Endothelial cell of umbilical vein (primary cell): ENCODE results near the gene SERPINC1. TPM values are rescaled to one million over a fixed set of nuclear protein-coding genes. Genes with fewer than 3 reads are reported as not detected.

ENCODE experiments used
- BruUV-seq: library from RNA; stranded (reverse); fragments of 400-500 nt; replicated peaks from 2 replicates; lab custom pipeline; 2021; lab: Mats Ljungman, UMichigan
- CTCF ChIA-PET: fragments of 300-600, 350-600 bp; sonication (Branson Sonifier 250); formaldehyde crosslinking; loops from one replicate; lab custom pipeline; 2021; ENCODE audit warnings: antibody characterized with exemption, inconsistent platforms; lab: Charles Lee
- POLR2A ChIA-PET: fragments of 300-600, 350-600 bp; sonication (Branson Sonifier 250); formaldehyde crosslinking; loops from one replicate; lab custom pipeline; 2021; ENCODE audit warnings: antibody characterized with exemption, inconsistent platforms; lab: Charles Lee
- DNase-seq: peaks from one replicate; pipeline ENCODE4 v3.0.0-alpha.2; 2011; ENCODE audit warnings: low read depth, low spot score
- FAIRE-seq: peaks from 2 replicates; lab custom pipeline; 2011; peaks lifted over from hg19 to GRCh38; lab: Jason Lieb, UNC
- H2AFZ ChIP-seq: 2 replicates; pipeline ENCODE4 v1.6.0; 2012; ENCODE audit warnings: low read depth, low read length, control low read depth, inconsistent platforms
- H3K27ac ChIP-seq: 2 replicates; pipeline ENCODE4 v1.5.1; 2011; ENCODE audit warnings: low read depth, mild to moderate bottlenecking, control low read depth, low read length, moderate library complexity; ENCODE audit not compliant: insufficient read depth
- H3K27me3 ChIP-seq, 2 experiments: 2 replicates each; pipeline versions ENCODE4 v1.6.0 to v1.6.1; 2011; ENCODE audit warnings: low read length in 2 of 2, mixed read lengths in 1 of 2; ENCODE audit not compliant: control insufficient read depth in 2 of 2, insufficient read depth in 2 of 2
- H3K36me3 ChIP-seq, 2 experiments: 2 replicates in 1 of 2; 3 replicates in 1 of 2; pipeline ENCODE4 v1.5.1; 2011; ENCODE audit warnings: low read length in 2 of 2, mild to moderate bottlenecking in 1 of 2, moderate library complexity in 1 of 2; ENCODE audit not compliant: control insufficient read depth in 2 of 2, insufficient read depth in 2 of 2; ENCODE audit errors: extremely low read depth in 1 of 2
- H3K4me1 ChIP-seq: 3 replicates; pipeline ENCODE4 v1.5.1; 2011; ENCODE audit warnings: mild to moderate bottlenecking, low read length; ENCODE audit not compliant: control insufficient read depth, insufficient read depth; ENCODE audit errors: extremely low read depth
- H3K4me2 ChIP-seq: 2 replicates; pipeline ENCODE4 v1.6.1; 2011; ENCODE audit warnings: low read length, control low read depth, mixed read lengths; ENCODE audit not compliant: insufficient read depth
- H3K4me3 ChIP-seq, 3 experiments: fragments of 200-600 bp in 1 of 3; sonication (generic), shearing (Covaris generic) in 1 of 3; replicated peaks in 1 of 3; 2 replicates each; pipeline ENCODE4 v1.5.1; 2011 to 2016; ENCODE audit warnings: control low read depth in 3 of 3, low read length in 3 of 3, mild to moderate bottlenecking in 2 of 3, inconsistent platforms in 1 of 3, low read depth in 1 of 3, moderate library complexity in 1 of 3; ENCODE audit not compliant: insufficient read depth in 1 of 3
- H3K79me2 ChIP-seq: 2 replicates; pipeline ENCODE4 v1.6.0; 2012; ENCODE audit warnings: low read length, inconsistent platforms; ENCODE audit not compliant: control insufficient read depth, insufficient read depth
- H3K9ac ChIP-seq: replicated peaks from 2 replicates; pipeline ENCODE3; 2011; ENCODE audit warnings: low read length, control low read depth; ENCODE audit not compliant: insufficient read depth; ENCODE audit errors: extremely low read depth
- H3K9me1 ChIP-seq: replicated peaks from 3 replicates; pipeline ENCODE4 v1.6.0; 2011; ENCODE audit warnings: mild to moderate bottlenecking, low read length; ENCODE audit not compliant: control insufficient read depth, insufficient read depth; ENCODE audit errors: extremely low read depth
- H3K9me3 ChIP-seq: replicated peaks from 2 replicates; pipeline ENCODE4 v1.5.1; 2012; ENCODE audit warnings: low read length, inconsistent platforms; ENCODE audit not compliant: control insufficient read depth, insufficient read depth
- H4K20me1 ChIP-seq: replicated peaks from 2 replicates; pipeline ENCODE3; 2011; ENCODE audit warnings: mild to moderate bottlenecking, low read length; ENCODE audit not compliant: control insufficient read depth, insufficient read depth; ENCODE audit errors: extremely low read depth
- CTCF ChIP-seq, 2 donors: IDR thresholded peaks; 1 replicate in 1 of 2; 2 replicates in 1 of 2; pipeline ENCODE4 v1.5.1; 2011; ENCODE audit warnings: low read length in 2 of 2, mild to moderate bottlenecking in 2 of 2, moderate library complexity in 2 of 2, control low read depth in 1 of 2, inconsistent platforms in 1 of 2, low read depth in 1 of 2; ENCODE audit not compliant: insufficient read depth in 1 of 2; ENCODE audit errors: extremely low read depth in 1 of 2
- EZH2 ChIP-seq: IDR thresholded peaks from 2 replicates; pipeline ENCODE4 v1.6.1; 2012; ENCODE audit warnings: borderline replicate concordance, low read depth, mild to moderate bottlenecking, moderate library complexity, low read length, inconsistent platforms; ENCODE audit not compliant: severe bottlenecking
- FOS ChIP-seq: IDR thresholded peaks from 2 replicates; pipeline ENCODE4 v1.6.1; 2011; ENCODE audit warnings: mild to moderate bottlenecking, low read length, moderate library complexity, borderline replicate concordance; ENCODE audit not compliant: insufficient read depth
- GATA2 ChIP-seq: IDR thresholded peaks from 2 replicates; pipeline ENCODE4 v1.7.0; 2011; ENCODE audit warnings: low read depth, mild to moderate bottlenecking, moderate library complexity, mixed read lengths, low read length; ENCODE audit not compliant: insufficient read length, insufficient read depth
- JUN ChIP-seq: IDR thresholded peaks from 2 replicates; pipeline ENCODE4 v1.6.1; 2011; ENCODE audit warnings: borderline replicate concordance, low read depth; ENCODE audit not compliant: insufficient read length, insufficient read depth
- MYC ChIP-seq: IDR thresholded peaks from one replicate; pipeline ENCODE4 v1.6.1; 2011; ENCODE audit warnings: mild to moderate bottlenecking, low read depth, low read length
- POLR2A ChIP-seq: IDR thresholded peaks from 2 replicates; pipeline ENCODE4 v1.6.1; 2012; ENCODE audit warnings: low read depth, mild to moderate bottlenecking, control low read depth, low read length
- POLR2AphosphoS5 ChIP-seq: IDR thresholded peaks from 2 replicates; pipeline ENCODE4 v1.6.1; 2012; ENCODE audit warnings: low read depth, mild to moderate bottlenecking, control low read depth, low read length, moderate library complexity; ENCODE audit not compliant: insufficient read depth
- dilution Hi-C: fragments of 300-500 bp; cut with MboI; formaldehyde crosslinking; loops from one replicate; pipeline ENCODE4 v1.15.0; 2019; ENCODE audit warnings: low sequenced_read_pairs; ENCODE audit not compliant: extremely low pct_ligation_motif_present
- intact Hi-C: fragments of 100-400 bp; cut with micrococcal nuclease; formaldehyde crosslinking; loops from one replicate; pipeline ENCODE4 v1.10.0; 2022
- polyA plus RNA-seq, 4 experiments: library from polyadenylated mRNA; depleted of rRNA in 3 of 4; stranded (reverse) in 3 of 4; unstranded in 1 of 4; fragments of >200 nt; gene quantifications; 2 replicates each; pipeline versions ENCODE4 v1.2.1 to v1.2.3, GENCODE V29; 2011 to 2012; ENCODE audit warnings: missing spikeins in 1 of 4
- total RNA-seq: library from RNA; stranded (reverse); gene quantifications from 2 replicates; pipeline ENCODE4 v1.2.3, GENCODE V29; 2021
- TF ChIP-seq, protein P1 (sequence below): IDR thresholded peaks from 2 replicates; pipeline ENCODE4 v1.6.1; 2011; ENCODE audit not compliant: insufficient read depth, insufficient read length

Gene SERPINC1
- total and polyA plus RNA-seq, 2 donors (not counting 3 experiments of a cell fraction or from before 2014, with no cell fraction given) = 0.06 to 0.35 TPM

- POLR2A ChIA-PET = no interaction called here
- FAIRE-seq = no peak
Measured at GRCh38 chr1:173925306-173926242, 8.4 kb upstream of the SERPINC1 start.

More at GRCh38 chr1:173925306-173926242, 8.4 kb upstream of the SERPINC1 start:
- Histone ChIP-seq H3K9ac (no peak overlapping the region), H3K4me3 (no peak overlapping the region), H3K79me2 (no peaks in the 10 kb centered on the region), H3K36me3 (no peaks in the 10 kb centered on the region), H3K27ac (no peak overlapping the region), H4K20me1 (no peaks in the 10 kb centered on the region), H3K27me3 (peaks cover 3 to 4% of the 10 kb centered on the region in 2 experiments), H3K4me1 (no peaks in the 10 kb centered on the region), H3K9me3 (no peaks in the 10 kb centered on the region), H3K4me2 (no peak overlapping the region), H3K9me1 (no peaks in the 10 kb centered on the region), H2AFZ (no peak overlapping the region)
- CTCF ChIA-PET = interaction anchor here (1.0 kb wide), 1 partner anchor 10 kb away, joined by 4 read pairs; no protein-coding TSS in a partner anchor
- no TSS peak for BruUV-seq
- TF ChIP-seq GATA2 = no peak
- TF ChIP-seq JUN = no peak
- TF ChIP-seq MYC = no peak
- TF ChIP-seq, protein P1, sequence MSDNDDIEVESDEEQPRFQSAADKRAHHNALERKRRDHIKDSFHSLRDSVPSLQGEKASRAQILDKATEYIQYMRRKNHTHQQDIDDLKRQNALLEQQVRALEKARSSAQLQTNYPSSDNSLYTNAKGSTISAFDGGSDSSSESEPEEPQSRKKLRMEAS = no peak
- no peak for TF ChIP-seq POLR2A
- no peak for TF ChIP-seq EZH2
- TF ChIP-seq POLR2AphosphoS5 = no peak
- TF ChIP-seq FOS = no peak
- TF ChIP-seq CTCF (IDR thresholded peaks at IDR 0.05; ENCODE audit: extremely low read depth in 1 of 2, insufficient read depth in 1 of 2, low read depth in 1 of 2, low read length in 2 of 2) = no peak
- intact Hi-C loops (no loop called here), dilution Hi-C loops (no loop called here)
- DNase-seq = no peak
